Measurements from ENCODE around the gene PIGS. TPM values are rescaled to one million over a fixed set of nuclear protein-coding genes. Genes with fewer than 3 reads are reported as not detected.

PIGS gene
- total RNA-seq, 1 donor from 2014 or later = 43.0 TPM

GRCh38 chr17:28536532-28537218 lies 34.6 kb downstream of the PIGS start:
- Histone ChIP-seq H3K27ac (no peak overlapping the region), H3K4me3 (no peak overlapping the region), H3K4me1 (no peaks in the 10 kb centered on the region), H3K9me3 (no peaks in the 10 kb centered on the region), H3K27me3 (no peaks in the 10 kb centered on the region), H3K36me3 (no peaks in the 10 kb centered on the region)
- DNase-seq (no peak), ATAC-seq (no peak)
- intact Hi-C loops (cut with DNase I) = no loop called here
- TF ChIP-seq CTCF (IDR thresholded peaks at IDR 0.05) = no peak

- Histone ChIP-seq H3K27me3 (no peaks in the 10 kb centered on the region), H3K4me3 (no peak overlapping the region), H3K36me3 (no peaks in the 10 kb centered on the region), H3K27ac (no peak overlapping the region), H3K9me3 (no peaks in the 10 kb centered on the region), H3K4me1 (no peaks in the 10 kb centered on the region)
- no peak for ATAC-seq
- no peak for DNase-seq
- intact Hi-C loops (cut with DNase I) = no loop called here
- TF ChIP-seq CTCF (IDR thresholded peaks at IDR 0.05) = no peak
Observed at GRCh38 chr17:28534740-28535375, 36.5 kb downstream of the PIGS start.

- TF ChIP-seq CTCF (IDR thresholded peaks at IDR 0.05) = no peak
- Histone ChIP-seq H3K27ac (no peak overlapping the region), H3K36me3 (no peaks in the 10 kb centered on the region), H3K4me3 (no peak overlapping the region), H3K4me1 (no peaks in the 10 kb centered on the region), H3K9me3 (no peaks in the 10 kb centered on the region), H3K27me3 (no peaks in the 10 kb centered on the region)
- ATAC-seq (no peak), DNase-seq (no peak)
- intact Hi-C loops (cut with DNase I) = no loop called here
Observed at GRCh38 chr17:28533091-28533807, 38.1 kb downstream of the PIGS start.

- no peaks in the 10 kb centered on the region for H3K4me1 ChIP-seq
- no peak for ATAC-seq
- H3K27me3 ChIP-seq = no peaks in the 10 kb centered on the region
- no peak overlapping the region for H3K27ac ChIP-seq
- TF ChIP-seq CTCF (IDR thresholded peaks at IDR 0.05) = no peak
- intact Hi-C loops (cut with DNase I) = no loop called here
- DNase-seq = no peak
- no peak overlapping the region for H3K4me3 ChIP-seq
- H3K9me3 ChIP-seq = no peaks in the 10 kb centered on the region
- no peaks in the 10 kb centered on the region for H3K36me3 ChIP-seq
Observed at GRCh38 chr17:28532050-28532960, 39.0 kb downstream of the PIGS start.

- no peak for DNase-seq
- Histone ChIP-seq H3K27ac (no peak overlapping the region), H3K27me3 (no peaks in the 10 kb centered on the region), H3K36me3 (no peaks in the 10 kb centered on the region), H3K9me3 (no peaks in the 10 kb centered on the region), H3K4me3 (no peak overlapping the region), H3K4me1 (no peaks in the 10 kb centered on the region)
- no peak for ATAC-seq
- intact Hi-C loops (cut with DNase I) = no loop called here
- no peak for TF ChIP-seq CTCF (IDR thresholded peaks at IDR 0.05)
Observed at GRCh38 chr17:28530926-28531325, 40.4 kb downstream of the PIGS start.

All from upper lobe of right lung (tissue), 1 donor.